NCI-H2107 treated with DMSO at 0.1 percent for 48 hours (cell line): ENCODE measurements around the gene PLEKHG2.

Experiments
- DNase-seq: peaks from one replicate; lab custom pipeline; 2025; ENCODE audit not compliant: unreplicated experiment; lab: John Stamatoyannopoulos, UW

The PLEKHG2 gene

GRCh38 chr19:39384839-39385568 is 27.5 kb upstream of the PLEKHG2 start:
- no peak for DNase-seq

DNA sequence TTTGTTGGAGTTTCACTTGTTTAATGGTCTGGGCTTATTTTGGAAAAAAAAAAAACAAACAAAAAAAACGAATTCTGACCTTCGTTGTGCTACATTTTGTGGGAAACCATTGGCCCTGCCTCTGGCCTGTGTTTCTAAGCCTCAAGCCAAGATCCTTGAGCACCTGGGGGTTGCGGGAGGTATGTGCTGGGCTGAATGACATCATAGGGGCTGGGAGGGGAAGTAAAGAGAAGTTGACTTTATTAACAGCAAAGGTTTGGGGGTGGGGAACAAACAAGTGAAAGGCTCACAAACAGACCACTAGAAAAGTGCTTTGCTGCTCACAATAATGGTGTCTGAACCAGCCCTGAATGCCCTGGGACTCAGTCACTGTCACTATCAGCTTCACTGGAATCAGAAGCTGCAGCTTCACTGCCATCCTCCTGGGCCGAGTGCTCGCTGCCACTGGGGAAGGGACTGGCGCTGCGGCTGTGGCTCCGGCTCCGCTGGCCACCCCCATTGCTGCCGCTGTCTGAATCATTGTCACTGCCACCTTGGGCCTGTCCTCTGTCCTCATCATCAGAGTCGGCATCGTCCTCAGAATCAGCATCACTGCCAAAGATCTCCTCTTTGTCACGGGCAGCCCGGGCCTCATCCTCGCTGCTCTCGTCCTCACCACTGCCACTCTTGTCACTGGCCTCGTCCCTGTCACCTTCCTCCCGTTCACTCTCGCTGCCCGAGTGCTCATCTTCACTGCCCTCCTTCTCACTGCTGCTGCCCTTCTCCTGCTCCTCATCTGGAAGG is 26.6 kb upstream of the PLEKHG2 start:
- no peak for DNase-seq

DNA sequence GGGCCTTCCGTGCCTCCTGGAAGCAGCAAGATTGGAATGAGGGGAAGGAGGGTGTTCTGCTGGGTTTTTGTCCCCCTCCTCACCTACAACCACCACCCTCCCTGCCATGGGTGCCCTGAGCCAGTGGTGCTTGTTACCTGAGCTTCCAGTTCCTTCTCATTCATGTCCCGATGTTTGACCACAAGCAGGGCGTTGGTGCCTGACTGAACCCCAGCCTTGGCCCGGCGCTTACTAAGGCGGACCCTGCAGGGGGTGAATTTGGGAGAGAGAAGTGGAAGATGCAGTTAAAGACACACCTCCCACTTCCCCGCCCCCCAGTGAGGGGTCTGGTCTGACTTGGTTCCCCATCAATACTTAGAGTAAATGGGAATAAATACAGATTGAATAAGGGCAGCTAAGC is 25.9 kb upstream of the PLEKHG2 start:
- no peak for DNase-seq

DNA sequence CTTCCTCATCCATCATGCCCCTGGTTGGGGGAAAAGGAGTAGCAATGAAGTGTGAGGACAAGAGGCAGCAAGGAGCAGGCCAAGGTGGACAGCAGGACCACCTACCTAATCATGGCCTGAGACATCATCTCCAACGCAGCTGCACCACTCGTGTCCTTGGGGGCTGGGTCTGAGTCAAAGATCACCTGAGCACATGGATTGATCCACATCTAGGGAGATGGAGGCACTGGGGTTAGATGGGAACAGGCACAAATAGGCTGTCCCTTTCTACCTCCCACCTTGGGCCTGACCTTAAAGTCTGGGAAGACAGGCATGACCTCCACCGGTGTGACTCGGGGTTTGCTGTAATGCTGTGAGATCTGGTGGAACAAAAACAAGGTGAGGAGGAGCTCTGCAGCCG is 23.8 kb upstream of the PLEKHG2 start:
- DNase-seq, result no peak

DNA sequence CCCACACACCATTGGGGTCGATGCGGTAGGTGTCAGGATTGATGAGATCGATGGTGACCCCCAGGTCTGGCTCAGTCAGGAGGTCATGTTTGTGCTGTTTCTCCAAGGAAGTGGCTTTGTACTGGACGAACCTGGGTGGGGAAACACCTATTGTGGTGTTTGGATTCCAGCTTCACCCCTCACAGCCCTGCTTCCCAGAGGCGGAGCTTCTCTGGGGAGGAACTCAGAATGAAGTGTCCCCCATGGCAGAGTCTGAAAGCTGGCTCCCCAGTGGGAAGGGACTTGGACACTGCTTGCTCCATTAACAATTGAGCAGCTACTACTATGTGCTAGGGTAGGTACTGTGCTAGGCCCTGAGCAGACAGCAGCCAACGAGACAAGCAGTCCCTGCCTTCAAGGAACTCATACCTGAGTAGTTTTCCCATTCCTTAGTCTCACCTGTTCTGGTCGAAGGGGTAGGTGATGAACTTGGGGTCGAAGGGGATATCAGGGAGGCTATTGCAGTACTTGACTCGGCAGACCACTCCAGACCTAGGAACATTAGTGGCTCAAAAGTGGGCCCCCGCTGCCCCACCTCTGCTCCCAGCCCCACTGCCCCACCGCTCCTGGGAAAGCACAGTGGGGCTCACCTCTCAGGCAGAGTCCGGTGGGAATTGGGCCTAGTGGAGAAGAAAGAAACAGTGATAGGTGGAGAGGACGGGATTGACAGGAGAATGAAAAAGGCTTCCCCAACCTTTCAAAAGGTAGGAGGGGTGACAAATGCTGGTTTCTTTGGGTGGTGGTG is 22.6 kb upstream of the PLEKHG2 start:
- DNase-seq, result no peak

- no peak for DNase-seq
Observed at GRCh38 chr19:39390451-39390750, 22.1 kb upstream of the PLEKHG2 start.

- DNase-seq, result peak; percentile 99
Observed at GRCh38 chr19:39390751-39391437, 21.6 kb upstream of the PLEKHG2 start, which contains the start of the genes MED29 and PAF1. Gene MED29, plus strand, starts transcription at chr19:39391378. Its CDS starts 45 bp downstream, at chr19:39391423. Gene PAF1, minus strand, starts transcription at chr19:39391106. Its CDS starts 242 bp downstream, at chr19:39390864.

- DNase-seq, result peak; percentile 22
Observed at GRCh38 chr19:39397360-39398296, 14.8 kb upstream of the PLEKHG2 start.

DNA sequence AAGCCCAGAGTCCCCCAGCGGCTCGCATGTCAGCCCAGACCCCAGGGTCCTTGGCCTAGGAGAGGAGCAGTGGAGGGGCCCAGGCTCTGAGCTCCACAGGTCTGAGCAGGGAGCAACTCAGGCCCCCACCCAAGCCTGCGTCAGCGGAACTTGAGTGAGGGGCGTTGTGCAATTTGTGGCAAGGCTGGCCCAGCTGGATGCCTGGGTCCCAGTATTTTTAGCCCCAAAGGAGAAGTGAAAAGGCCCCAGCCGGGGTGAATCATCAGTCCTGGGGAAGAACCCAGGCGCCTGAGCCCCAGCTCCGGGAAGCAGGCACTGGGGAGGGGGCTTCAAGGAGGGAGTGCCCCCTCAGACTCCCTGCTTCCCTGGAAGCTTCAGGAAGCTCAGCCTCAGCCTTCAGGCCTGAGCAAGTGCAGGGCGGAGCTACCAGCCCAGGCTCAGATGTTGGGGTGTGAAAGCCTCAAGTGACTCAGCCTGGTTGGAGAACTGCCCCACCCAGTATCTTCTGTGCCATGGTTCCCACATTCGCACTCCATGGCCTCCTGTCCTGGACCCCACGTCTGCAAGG is 14.1 kb upstream of the PLEKHG2 start:
- no peak for DNase-seq

GRCh38 chr19:39399668-39400050 is 12.8 kb upstream of the PLEKHG2 start:
- DNase-seq, result no peak

- DNase-seq, result no peak
Observed at GRCh38 chr19:39400061-39400460, 12.4 kb upstream of the PLEKHG2 start.

DNA sequence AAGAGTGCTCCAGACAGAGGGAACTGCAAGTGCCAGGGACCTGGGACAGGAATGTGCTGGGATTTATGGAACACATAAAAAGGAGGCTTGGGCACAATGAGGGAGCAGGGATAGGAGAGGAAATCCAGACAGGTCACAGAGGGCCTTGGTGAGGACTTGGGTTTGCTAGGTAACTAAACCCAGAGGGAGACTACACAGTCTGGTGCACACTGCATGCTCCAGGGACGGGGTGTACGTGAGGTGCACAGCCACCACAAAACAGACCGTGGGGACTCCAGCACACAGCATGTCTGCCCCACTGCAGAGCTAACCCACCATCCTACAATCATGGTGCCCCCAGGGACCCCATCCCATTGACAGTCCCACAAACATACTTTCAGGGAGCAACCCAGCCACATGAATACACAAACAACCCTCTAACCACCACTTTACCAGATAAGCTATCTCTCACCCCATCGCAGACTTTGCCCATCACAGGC is 11.4 kb upstream of the PLEKHG2 start:
- no peak for DNase-seq

- no peak for DNase-seq
Observed at GRCh38 chr19:39401549-39402345, 10.7 kb upstream of the PLEKHG2 start.

DNA sequence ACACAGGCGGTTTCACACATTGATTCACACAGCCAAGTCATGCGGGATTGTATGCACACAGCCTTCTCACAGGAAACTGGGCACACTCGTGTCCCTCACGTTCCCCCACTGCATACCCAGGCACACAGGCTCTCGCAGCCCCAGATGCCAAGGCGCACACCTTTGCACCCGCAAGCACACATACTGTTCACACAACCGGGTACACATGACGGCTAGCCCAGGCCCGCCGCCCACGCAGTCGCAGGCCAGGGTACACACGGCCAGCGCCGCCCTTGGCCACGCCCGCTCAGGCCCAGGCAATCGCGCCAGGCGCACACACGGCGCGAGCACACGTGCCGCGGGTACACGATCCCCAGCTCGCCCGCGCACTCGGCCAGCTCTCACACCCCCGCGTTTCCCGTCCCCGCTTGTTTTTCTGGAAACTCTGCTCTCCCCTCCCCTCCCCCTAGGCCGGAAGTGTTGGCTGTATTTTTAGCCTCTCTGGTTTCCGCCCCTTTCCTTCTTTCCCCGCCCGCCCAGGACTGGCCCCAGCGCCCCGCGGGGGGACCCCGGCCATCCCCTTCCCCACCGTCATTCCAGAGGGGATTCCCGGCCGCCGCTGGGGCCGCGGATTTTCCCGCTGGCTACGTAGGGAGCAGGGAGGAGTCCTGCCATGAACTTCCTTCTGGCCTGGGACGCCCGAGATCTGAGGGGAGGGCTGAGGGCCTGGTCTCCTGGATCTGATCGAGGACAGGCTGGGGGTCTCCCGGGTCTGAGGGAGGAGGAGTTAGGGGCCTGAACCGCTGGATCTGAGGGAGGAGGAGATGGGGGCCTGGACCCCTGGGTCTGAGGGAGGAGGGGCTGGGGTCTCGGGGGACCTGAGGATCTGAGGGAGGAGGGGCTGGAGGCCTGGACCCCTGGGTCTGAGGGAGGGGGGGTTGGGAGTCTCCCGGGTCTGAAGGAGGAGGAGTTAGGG is 9.8 kb upstream of the PLEKHG2 start:
- DNase-seq, result no peak

DNA sequence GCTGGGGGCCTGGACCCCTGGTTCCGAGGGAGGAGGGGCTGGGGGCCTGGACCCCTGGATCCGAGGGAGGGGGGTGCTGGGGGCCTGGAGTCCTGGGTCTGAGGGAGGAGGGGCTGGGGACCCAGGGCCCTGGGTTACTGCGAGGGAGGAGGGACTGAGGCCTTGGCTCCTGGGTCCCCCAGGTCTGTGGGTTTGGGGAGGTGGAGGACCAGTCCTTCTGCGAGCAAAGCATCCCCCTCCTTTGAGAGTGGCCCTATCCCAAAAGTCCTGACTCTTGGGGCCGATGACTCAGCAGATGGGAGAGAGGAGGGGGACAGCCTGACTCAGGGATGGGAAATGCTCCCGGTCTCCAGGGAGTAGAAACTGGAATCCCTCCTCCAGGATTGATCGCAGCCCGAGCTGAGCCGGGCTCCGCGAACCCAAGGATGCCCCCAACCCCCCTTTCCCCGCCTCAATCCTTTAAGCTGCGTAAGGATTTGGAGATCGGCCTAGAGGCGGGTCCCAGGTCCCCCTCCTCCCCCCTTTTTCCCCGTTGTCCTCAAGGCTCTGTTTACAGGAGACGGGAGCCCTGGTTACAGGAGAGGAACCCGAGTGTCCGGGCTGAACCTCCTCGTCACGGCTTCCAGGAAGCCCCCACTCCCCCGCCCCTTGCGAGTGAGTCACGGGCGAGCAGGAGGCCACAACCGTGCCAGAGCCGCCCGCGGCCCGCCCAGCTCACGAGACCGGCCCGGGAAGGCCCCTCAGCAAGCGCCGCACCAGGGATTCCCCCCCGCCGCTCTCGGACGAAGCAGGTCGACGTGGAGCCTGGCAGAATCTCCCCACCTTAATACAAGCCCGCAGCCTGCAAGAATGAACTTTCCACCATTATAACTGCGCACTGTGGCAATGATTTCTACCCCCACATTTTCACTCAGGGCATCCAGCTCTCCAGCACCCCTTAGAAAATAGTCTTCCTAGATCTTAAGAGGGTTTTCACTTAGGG is 8.8 kb upstream of the PLEKHG2 start:
- DNase-seq, result peak; percentile 43

DNA sequence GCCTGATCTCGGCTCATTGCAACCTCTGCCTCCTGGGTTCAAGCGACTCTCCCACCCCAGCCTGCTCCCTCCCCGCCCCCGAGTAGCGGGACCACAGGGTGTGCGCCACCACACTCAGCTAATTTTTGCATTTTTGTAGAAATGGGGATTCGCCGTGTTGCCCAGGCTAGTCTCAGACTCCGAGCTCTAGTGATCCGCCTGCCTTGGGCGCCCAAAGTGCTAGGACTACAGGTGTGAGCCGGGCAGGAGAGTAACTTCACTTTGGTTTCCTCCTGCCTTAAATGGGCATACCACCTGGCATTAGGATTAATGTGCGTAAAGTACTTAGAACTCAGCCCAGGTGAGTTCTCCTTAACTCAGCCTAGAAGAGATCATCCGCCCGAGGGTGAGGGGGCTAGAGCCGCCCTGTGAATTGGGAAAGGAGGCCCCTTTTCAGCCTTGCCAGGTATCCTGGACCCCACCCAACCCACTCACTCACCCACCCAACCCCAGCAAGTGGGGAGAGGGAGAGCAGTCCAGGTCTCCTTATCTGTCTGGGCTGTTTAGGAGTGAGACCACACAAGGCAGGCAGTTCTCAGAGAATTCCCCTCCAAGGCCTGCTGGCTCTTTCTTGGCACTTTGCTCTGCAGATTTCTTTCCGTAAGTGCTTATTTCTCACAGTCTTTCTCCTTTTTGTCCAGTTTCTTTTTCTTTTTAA is 7.1 kb upstream of the PLEKHG2 start:
- DNase-seq, result no peak
